ENCODE measurements around the gene FAM107B.
"Not testable (repeated sequence)": the region's sequence is repeated elsewhere in the genome, so short reads cannot be mapped to it uniquely, and the experiment has no call there.

The FAM107B gene
- total RNA-seq: 416 to 474 reads per million in 2 donors

- no peak for DNase-seq
These were observed at the start of gene FAM107B for GRCh38 chr10:14774797-14775196. FAM107B (minus strand) TSS chr10:14774897; CDS start chr10:14774663, 234 bp downstream.

DNA sequence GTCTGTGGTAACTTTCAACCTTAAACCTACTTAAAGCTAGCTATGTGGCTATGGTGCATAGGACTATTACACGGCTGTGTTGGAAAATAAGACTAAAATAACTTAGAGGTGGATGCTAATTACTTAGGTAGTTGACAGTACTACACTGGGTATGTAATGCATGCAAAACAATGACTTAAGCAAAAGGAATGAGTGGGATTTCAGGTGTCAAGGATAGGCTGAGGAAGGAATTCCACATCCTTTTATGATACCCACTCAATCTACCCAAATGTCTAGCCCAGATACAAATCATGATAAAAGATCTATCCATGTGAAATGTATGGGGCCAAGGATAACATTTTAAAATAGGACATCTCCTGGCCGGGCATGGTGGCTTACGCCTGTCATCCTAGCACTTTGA lies 49.3 kb upstream of the FAM107B start:
- DNase-seq: no peak

GRCh38 chr10:14822879-14823755 lies 48.4 kb upstream of the FAM107B start:
- peak in 3 of 5 experiments; percentile 11 to 57 (median 14) for DNase-seq

DNA sequence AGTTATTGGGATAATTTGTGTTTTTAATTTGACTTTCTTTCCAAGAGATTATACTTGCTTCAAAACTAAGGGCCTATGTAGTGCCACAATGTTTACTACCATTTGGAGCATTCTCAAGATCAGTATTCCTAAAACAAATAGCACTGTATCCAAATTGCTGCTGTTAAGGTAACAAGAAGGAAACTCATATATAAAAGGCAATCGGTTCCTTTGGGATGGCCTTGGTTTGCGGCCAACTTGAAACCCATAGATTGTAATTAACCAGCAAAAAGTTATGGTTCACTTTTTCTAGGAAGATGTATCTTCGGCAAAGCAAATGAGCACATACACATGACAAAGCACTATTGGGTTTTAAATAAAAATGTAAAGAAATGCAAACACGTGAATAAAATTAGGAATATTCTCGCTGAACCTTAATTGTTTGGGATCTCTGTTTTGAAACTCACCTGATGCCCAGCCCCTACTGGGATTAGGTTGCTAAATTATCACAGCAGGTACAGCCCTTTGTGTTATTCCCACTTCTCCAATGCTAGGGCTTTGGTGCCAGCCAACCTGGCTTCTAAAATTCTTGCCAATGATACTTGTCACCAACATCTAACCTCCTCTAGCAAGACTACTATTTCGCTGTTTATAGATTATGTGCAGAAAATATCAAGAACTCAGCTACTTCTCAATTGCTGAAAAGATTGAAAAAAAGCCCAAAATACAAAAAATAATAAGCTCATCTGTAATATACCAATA lies 47.1 kb upstream of the FAM107B start:
- DNase-seq: no peak

GRCh38 chr10:14820775-14821154 lies 46.1 kb upstream of the FAM107B start:
- no peak for DNase-seq

GRCh38 chr10:14820010-14820774 lies 45.5 kb upstream of the FAM107B start:
- no peak for DNase-seq

DNA sequence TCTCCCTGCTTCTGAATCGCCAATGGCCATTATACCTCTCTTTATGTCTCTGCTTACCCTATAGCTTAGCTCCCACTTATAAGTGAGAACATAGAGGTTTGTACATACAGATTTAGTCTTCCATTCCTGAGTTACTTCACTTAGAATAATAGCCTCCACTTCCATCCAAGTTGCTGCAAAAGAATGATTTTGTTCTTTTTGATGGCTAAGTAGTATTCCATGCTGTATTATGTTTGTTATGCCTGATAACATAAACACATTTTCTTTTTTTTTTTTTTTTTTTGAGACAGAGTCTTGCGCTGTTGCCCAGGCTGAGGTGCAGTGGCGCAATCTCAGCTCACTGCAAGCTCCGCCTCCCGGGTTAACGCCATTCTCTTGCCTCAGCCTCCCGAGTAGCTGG lies 42.0 kb upstream of the FAM107B start:
- DNase-seq: not testable (repeated sequence)

DNA sequence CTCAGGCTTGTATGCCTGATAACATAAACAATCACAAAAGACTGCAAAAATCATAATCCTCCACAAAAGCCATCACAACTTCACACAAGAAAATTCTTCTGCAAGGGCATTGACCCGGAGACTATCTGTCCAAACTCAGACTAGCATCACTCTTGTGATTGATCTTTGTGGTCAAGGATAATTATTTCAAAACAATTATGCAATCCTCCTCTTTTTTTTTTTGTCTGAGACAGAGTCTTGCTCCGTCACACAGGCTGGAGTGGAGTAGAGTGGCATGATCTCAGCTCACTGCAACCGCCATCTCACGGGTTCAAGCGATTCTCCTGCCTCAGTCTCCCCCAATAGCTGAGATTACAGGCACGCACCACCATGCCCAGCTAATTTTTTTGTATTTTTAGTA lies 41.0 kb upstream of the FAM107B start:
- DNase-seq: no peak

DNA sequence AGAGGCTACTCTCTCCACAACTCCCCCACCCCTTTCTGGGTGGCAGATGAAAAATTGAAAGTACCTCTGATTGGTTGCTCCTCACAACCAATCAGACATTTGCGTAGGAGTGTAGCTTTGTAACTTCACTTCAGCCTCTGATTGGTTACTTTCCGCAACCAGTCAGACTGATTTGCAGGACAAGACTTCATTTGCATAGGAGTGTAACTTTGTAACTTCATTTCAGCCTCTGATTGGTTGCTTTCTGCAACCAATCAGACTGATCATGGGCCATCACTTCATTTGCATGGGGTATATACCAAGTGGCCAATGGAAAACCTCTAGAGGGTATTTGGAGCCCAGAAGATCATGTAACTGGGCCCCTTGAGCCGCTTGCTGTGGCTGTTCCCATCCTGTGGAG lies 37.6 kb upstream of the FAM107B start:
- peak in 1 of 5 experiments; percentile 51 for DNase-seq

- no peak for DNase-seq
These were observed 36.6 kb upstream of the FAM107B start for GRCh38 chr10:14810969-14811953.

DNA sequence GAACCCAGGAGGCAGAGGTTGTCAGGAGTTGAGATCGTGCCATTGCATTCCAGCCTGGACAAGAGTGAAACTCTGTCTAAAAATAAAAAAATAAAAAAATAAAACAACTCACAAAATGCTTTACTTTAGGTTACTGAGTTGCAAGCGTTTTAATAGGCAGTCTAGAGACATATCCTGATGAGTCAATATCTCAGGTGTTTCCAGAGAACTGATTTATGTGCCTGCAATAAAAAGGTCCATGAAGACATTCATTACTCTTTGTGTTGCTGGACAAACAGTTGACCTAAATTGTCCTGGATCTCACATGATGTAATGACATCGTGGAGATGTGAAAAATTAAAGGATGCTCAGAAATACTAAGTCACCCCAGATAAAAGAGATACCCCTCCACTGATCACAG lies 31.6 kb upstream of the FAM107B start:
- DNase-seq: no peak

DNA sequence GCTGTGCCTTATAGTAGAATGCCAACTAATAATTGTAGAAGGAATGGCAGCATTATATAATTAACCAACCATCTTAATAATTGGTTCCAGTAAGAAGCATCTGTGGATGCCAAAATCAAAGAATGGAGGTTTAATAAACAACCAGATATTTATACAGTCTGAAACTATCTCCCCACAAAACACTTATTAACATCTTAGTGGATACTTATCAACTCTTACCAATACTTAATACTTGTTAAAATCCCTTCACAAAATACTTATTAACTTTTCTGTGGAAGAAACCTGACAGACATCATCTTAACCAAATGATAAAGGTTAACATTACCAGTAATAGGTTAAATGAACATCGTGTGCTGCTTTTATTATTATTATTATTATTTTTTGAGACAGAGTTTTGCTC lies 29.1 kb upstream of the FAM107B start:
- no peak for DNase-seq

GRCh38 chr10:14801723-14802122 lies 27.0 kb upstream of the FAM107B start:
- DNase-seq: no peak

DNA sequence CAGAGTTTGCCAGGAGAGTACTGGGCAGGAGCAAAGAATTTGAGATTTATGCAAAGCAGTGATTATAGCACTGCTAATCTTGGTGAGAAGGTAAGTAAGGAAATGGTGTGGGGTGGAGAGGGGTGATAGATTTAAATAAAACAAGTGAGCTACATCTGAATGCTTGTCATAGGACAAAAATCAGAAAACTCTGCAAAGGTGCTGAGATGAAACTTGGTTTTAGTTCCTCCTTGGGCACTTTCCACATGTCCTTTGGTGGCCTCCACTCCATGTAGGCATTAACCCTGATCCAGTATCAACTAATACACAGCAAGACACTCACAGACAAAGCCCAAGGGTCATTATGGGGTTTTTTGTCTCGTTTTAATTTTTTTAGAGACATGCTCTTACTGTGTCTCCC lies 25.7 kb upstream of the FAM107B start:
- no peak for DNase-seq

DNA sequence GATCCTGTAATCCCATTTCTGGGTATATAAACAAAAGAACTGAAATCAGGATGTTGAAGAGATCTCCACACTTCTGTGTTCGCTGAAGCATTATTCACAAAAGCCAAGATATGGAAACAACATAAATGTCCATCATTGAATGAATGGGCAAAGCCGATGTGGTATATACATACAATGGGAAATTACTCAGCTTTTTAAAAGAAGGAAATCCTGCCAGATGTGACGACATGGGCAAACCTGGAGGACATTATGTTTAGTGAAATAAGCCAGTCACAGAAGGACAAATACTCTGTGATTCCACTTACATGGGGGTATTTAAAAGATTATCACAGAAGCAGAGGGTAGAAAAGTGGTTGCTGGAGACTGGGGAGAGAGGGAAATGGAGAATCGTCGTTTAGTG lies 23.9 kb upstream of the FAM107B start:
- DNase-seq: no peak

DNA sequence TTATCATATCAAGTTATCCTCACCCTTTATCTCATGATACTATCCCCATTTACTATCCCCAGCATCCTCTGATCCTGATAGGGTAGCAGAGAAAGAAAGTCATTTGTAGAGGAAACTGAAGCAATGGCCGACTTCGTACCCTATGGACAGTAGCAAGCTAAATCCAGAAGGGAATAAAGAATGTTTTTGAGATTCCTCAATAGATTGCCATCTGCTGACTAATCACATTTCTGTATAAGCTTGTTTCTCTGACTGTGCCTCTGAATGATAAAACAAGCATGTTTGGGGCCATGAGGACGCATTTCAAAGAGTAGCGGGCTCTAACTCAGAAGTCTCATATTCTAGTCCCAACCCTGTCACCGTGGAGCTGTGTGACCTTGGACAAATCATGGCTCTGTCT lies 13.2 kb upstream of the FAM107B start:
- DNase-seq: no peak

DNA sequence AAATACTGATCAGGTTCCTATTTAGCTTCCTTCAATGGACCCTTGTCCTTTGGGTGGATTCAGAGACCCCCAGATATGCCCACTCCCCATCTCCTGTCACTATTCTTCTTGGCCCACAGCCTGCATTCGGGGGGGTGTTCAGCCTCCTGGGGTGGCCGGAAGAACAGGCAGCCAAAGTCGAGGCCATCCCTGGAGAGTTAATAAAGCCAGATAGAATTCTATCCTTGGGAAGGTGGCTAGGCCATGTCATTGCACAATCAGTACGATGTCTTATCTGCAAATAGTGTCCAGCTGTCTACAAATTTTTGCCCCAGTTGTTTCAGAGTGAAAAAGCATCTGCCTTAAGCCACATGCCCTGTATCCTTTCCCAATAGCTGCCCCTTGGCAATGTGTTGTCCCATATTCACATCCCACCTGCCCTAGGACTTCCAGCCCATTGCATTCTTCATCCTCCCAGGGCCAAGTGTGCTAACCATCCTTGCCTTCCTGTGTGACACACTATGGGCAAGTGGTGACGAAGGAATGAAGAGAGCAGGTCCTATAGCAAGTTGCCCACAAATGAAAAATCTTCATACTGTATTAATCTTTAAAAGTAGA lies 9.9 kb upstream of the FAM107B start:
- no peak for DNase-seq

DNA sequence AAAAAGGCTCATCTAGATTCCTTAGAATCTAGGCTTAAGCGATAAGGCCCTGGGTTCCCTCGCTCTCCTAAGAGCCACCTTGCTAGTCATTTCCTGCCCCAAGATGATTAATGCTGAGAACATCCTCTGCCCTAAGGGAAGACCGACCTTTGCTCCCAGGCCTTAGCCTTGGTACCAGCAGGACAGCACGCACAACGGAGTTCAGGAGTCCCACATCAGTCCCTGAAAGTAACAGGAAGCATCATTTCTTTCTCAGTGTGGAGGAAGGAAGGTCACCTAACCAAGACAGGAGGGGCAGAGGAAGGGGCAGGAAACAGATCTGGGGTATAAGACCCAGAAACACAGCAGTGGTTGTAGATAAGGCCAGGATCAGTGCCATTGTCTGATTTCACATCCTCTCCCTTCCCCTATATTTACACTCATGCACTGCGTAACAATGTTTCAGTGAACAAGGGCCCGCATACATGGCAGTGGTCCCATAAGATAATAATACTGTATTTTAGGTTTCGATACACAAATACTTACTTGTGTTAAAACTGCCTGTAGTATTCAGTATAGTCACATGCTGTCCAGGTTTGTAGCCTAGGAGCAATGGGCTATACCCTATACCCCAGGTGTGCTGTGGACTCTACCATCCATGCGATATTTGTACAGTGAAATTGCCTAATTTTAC lies 8.1 kb upstream of the FAM107B start:
- peak in 1 of 5 experiments; percentile 23 for DNase-seq

GRCh38 chr10:14781763-14782162 lies 7.1 kb upstream of the FAM107B start:
- DNase-seq: no peak

DNA sequence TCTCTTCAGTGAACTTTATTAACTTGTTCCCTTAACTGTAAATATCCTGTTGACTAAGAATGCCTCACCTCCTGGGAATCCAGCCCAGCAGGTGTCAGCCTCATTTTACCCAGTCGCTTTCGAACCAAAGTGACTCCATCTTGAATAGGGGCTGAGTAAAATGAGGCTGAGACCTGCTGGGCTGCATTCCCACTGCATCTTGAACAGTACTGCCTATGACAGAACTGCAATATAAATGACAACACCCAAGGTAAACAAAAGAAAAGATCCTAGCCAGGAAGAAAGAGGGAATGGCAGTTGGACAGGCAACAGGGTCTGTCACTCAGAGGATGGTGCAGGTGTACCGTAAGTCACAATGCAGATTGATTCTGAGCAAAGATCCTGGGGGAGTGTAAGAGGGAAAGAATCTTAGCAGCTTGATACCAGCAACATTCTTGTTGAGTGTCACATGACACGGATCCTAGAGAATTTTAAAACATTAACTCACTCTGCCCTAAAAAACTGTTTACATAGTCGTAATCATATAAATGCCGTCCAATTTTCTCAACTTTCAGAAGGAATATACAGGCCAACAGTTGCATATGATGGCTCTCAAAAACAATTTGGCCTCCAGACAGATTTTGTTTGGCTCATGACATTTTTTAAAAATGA lies 4.4 kb upstream of the FAM107B start:
- no peak for DNase-seq
